ENCODE results near the gene GMPR2.

Gene GMPR2

DNA sequence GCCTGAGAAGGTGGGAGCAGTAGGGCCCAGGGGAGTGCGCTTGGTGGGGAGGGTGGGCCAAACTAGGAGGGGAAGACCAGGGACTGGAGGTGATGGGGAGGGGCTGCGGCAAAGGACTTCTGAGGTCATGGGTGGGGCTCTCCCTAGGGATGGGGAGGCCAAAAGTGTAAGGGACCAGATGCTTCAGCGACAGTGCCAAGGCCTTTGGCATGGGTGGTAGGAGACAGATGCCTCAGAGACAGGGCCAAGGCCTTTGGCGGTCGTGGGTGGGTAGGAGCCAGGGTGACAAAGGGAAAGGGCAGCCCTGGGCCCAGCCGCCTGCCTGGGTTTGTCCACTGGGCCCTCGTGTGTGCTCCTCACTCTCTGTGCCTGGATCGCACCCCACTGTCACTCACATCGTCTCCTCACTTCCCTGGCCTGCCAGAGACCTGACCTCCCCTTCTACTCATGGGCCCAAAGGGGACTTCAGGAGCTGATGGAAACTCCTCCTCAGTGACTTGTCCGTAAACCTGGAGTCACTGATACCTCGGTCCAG, 51.8 kb downstream of the GMPR2 start:
- Histone ChIP-seq H3K9me3 (ENCODE audit: control insufficient read depth in 1 of 2, low read length in 2 of 2) (no peaks in the 10 kb centered on the region), H3K4me3 (ENCODE audit: low read depth in 1 of 2, low read length in 2 of 2) (no peak overlapping the region), H3K27ac (ENCODE audit: low read depth, low read length) (no peak overlapping the region), H3K27me3 (ENCODE audit: control insufficient read depth in 1 of 2, insufficient read depth in 2 of 2, low read length in 2 of 2) (no peaks in the 10 kb centered on the region), H3K9ac (ENCODE audit: low read depth in 1 of 2, low read length in 2 of 2) (no peak overlapping the region), H3K36me3 (ENCODE audit: control insufficient read depth in 1 of 2, insufficient read depth in 2 of 2, low read length in 2 of 2) (peaks cover 3 to 4% of the 10 kb centered on the region in 2 donors), H3K4me1 (ENCODE audit: control insufficient read depth in 1 of 2, insufficient read depth in 2 of 2, low read length in 2 of 2) (peaks cover 0 to 4% of the 10 kb centered on the region in 2 donors)

- Histone ChIP-seq H3K27ac (ENCODE audit: low read depth, low read length) (no peak overlapping the region), H3K9me3 (ENCODE audit: control insufficient read depth in 1 of 2, low read length in 2 of 2) (no peaks in the 10 kb centered on the region), H3K36me3 (ENCODE audit: control insufficient read depth in 1 of 2, insufficient read depth in 2 of 2, low read length in 2 of 2) (peaks cover 11% of the 10 kb centered on the region in 2 donors), H3K27me3 (ENCODE audit: control insufficient read depth in 1 of 2, insufficient read depth in 2 of 2, low read length in 2 of 2) (no peaks in the 10 kb centered on the region), H3K9ac (ENCODE audit: low read depth in 1 of 2, low read length in 2 of 2) (no peak overlapping the region), H3K4me3 (ENCODE audit: low read depth in 1 of 2, low read length in 2 of 2) (no peak overlapping the region), H3K4me1 (ENCODE audit: control insufficient read depth in 1 of 2, insufficient read depth in 2 of 2, low read length in 2 of 2) (no peaks in the 10 kb centered on the region)
Measured at GRCh38 chr14:24285351-24285750, 52.6 kb downstream of the GMPR2 start.

GRCh38 chr14:24286996-24287395, 54.3 kb downstream of the GMPR2 start:
- H3K9ac ChIP-seq (ENCODE audit: low read depth in 1 of 2, low read length in 2 of 2): no peak overlapping the region
- H3K4me1 ChIP-seq (ENCODE audit: control insufficient read depth in 1 of 2, insufficient read depth in 2 of 2, low read length in 2 of 2): no peaks in the 10 kb centered on the region
- no peaks in the 10 kb centered on the region for H3K9me3 ChIP-seq (ENCODE audit: control insufficient read depth in 1 of 2, low read length in 2 of 2)
- H3K27me3 ChIP-seq (ENCODE audit: control insufficient read depth in 1 of 2, insufficient read depth in 2 of 2, low read length in 2 of 2): no peaks in the 10 kb centered on the region
- H3K4me3 ChIP-seq (ENCODE audit: low read depth in 1 of 2, low read length in 2 of 2): no peak overlapping the region
- peaks cover 20 to 27% of the 10 kb centered on the region in 2 donors for H3K36me3 ChIP-seq (ENCODE audit: control insufficient read depth in 1 of 2, insufficient read depth in 2 of 2, low read length in 2 of 2)
- no peak overlapping the region for H3K27ac ChIP-seq (ENCODE audit: low read depth, low read length)

Data from duodenal mucosa (tissue), 2 donors.